ENCODE data around the gene ABHD1.

Gene ABHD1

DNA sequence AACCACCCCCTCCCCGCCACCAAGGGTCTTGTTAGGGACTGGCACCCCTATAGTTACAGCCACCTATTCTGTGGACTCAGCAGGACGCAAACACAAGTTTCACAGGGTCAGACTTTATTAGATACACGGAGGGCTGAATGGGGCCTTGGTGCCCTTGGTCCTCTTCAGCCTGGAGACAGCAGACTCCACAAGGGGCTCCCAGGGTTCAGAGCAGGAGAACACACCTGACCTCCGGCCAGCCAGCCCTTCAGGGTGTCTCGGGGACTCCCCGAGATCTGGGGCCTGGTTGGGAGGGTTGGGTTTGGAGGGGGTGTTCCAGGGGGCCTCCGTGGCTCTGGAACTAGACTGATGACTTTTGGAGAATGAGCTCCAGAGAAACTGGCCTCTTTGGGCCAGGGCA lies 13.1 kb downstream of the ABHD1 start:
- DNase-seq (ENCODE audit: low read depth): no peak

DNA sequence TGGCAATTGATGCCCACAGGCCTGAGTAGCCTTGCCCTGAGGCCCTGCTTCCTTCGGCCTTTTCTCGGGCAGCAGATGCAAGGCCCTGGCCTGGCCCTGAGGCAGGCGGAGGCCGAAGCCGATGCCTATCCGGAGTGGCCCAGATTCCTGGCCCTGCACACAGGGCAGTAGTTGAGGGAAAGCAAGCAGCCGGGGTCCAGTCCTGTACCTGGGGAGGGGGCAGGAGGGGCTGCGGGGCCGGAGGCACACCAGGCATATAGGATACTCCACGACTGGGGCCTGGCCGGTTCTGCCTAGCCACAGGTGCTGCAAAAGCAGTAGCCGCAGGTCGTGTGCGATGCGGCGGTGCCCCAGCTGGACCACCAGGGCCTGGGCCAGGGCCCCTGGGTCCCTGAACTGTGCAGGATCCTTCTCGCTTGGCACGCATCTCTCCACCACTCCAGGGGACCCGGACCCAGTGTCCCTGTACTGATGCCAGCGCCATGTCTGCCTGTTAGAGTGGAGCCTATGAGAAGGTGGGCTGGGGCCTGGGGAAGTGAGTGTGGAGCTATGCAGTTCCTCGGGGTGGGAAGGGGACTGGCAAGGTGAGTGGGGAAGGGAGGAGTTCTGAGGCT lies 13.8 kb downstream of the ABHD1 start:
- no peak for DNase-seq (ENCODE audit: low read depth)

- DNase-seq (ENCODE audit: low read depth): no peak
Measured at GRCh38 chr2:27138111-27138510, 14.5 kb downstream of the ABHD1 start.

DNA sequence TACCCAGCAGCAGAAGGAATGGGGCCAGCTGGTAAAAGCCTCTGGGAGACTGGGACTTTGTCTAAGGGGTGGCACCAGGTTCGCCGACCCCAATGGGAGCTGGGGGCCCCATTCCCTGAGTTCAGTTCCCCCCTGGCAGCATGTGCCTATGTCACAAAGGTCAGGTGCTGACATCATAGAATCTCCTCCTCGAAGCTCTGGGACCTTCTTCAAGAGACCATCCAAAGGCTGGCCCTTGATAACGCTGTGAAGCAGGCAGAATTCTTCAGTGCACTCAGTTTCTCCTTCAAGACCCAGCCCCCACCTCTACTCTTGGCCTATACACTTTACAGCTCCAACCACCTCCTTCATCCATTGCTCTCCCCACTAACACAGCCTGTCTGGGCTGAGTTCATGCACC lies 15.7 kb downstream of the ABHD1 start, which contains the start of gene PRR30:
PRR30 (minus strand) TSS at position 101 of the 400 bp plus-strand sequence. CDS start 1,081 bp downstream, outside the sequence.
- DNase-seq (ENCODE audit: low read depth): no peak

DNA sequence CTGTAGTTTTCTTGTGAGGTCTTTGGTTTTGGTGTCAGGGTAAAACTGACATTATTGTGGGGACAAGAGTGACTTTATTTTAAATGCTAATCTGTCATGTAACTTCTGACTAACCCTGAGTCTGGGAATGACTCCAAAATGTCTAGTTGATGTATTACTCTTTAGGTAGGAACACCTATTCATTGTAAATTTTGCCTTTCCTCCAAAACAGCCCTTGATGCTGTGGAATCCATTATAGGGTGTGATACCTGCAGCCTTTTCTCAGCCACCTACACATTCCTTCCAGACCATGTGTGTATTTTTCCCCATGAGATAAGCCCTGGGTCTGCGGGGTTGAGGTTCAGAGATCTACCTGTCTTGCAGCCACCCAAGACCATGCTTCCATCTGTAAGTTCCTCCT lies 19.7 kb downstream of the ABHD1 start:
- DNase-seq (ENCODE audit: low read depth): no peak

DNA sequence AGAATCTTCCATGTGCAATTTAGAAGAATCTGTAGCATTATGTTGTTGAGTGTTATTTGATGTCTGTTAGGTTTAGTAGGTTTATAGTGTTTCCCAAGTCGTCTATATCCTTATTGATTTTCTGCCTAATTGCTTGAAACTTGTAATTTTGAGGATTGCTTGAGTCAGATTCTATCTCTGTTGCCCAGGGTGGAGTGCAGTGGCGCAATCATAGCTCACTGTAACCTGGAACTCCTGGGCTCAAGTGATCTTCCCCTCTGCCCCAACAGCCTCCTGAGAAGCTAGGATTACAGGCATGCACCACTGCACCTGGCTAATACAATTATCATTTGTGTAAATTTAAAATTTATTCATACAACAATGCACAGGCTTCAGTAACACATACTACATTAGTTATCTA lies 22.1 kb downstream of the ABHD1 start:
- DNase-seq (ENCODE audit: low read depth): no peak

GRCh38 chr2:27147935-27148334 lies 24.3 kb downstream of the ABHD1 start:
- no peak for DNase-seq (ENCODE audit: low read depth)

GRCh38 chr2:27148801-27149439 lies 25.3 kb downstream of the ABHD1 start, which contains the start of gene TCF23:
TCF23 (plus strand) TSS chr2:27149004; CDS start chr2:27149134, 130 bp downstream.
- DNase-seq (ENCODE audit: low read depth): no peak

- DNase-seq (ENCODE audit: low read depth): no peak
Measured at GRCh38 chr2:27149570-27150405, 26.2 kb downstream of the ABHD1 start.

DNA sequence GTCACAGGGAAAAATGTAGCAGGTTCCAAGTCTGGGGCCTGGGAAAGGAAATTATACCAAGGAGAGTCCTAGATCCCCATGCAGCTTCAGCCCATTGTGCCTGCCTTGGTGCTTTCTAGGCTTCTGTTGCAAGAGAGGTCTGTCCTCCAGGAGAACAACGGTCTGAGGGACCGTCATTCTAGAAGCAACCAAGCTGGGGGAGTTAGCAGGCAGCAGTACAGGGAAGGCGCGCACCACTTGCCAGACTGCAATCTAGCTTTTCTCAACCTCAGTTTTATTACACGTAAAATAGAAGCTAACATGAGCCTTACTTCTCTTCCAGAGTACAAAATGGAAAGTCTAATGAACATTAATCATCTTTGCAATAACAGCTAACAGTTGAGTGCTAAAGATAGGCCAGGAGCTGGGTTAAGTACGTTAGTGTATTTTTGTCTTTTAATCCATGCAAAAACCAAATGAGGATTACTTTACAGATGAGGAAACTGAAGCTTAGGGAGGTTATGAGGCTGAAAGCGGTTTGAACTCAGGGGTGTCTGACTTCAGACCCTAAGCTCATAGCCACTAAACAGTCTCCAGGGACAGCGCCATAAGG lies 27.1 kb downstream of the ABHD1 start:
- no peak for DNase-seq (ENCODE audit: low read depth)

- DNase-seq (ENCODE audit: low read depth): no peak
Measured at GRCh38 chr2:27152102-27152795, 28.6 kb downstream of the ABHD1 start.

- no peak for DNase-seq (ENCODE audit: low read depth)
Measured at GRCh38 chr2:27152796-27153464, 29.3 kb downstream of the ABHD1 start.

- DNase-seq (ENCODE audit: low read depth): no peak
Measured at GRCh38 chr2:27154488-27154887, 30.9 kb downstream of the ABHD1 start.

DNA sequence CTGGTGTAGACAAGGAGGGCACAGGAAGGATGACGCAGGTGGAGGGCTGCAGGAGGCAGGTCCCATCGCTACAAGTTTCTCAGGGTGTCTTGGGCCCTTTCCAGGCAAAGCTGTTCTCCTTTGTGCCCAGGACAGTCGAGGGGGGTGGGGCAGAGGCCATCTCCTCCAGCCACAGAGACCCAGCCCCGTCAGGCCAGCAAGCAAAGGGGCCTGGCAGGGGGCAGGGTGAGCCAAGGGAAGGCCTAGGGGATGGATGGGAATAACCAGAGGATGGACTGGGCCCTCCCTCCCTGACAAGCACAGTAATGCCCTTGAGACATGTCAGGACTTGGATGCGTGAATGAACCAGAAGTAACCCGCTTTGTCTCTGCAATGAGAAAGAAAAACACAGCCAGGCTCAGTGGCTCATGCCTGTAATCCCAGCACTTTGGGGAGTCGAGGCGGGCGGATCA lies 31.5 kb downstream of the ABHD1 start:
- DNase-seq (ENCODE audit: low read depth): no peak

DNA sequence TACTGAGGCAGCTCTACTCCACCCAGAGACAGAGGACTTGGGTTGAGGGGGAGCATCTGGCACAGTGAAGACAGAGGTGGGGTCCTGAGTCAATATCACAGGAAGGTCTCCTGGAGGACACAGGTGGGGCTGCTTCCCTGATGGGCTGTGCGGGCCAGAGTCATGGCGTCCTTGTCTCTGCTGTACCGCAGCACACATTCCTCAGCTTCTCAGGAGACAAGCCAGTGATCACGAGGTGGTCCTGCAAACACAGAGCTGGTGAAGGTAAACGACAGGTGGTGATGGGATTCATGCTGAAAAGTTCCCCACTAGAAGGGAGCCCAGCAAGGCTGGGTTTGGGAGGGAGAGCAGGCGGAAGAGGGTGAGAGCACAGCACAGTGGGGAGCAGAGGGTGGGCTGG lies 34.9 kb downstream of the ABHD1 start:
- DNase-seq (ENCODE audit: low read depth): no peak

DNA sequence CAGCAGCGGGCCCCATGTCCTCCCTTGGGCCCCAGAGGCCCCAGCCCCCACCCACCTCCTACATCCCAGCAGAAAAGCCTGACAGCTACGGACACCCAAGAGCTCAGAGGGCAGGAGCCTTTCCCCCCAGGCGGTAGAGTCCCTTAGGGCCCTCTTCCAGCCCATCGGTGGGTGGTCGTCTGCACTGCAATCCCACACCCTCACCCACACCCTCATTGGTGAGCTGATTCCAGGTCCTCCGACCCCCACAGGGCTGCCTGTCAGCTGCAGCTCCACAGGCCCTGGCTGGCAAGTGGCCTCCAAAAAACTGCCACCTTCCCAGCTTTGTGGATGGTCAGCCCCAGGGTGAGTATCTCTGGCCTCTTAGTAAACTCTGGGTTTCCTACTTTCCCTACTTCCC lies 35.7 kb downstream of the ABHD1 start:
- no peak for DNase-seq (ENCODE audit: low read depth)

- no peak for DNase-seq (ENCODE audit: low read depth)
Measured at GRCh38 chr2:27160191-27160590, 36.6 kb downstream of the ABHD1 start.

GRCh38 chr2:27162151-27163121 lies 38.8 kb downstream of the ABHD1 start:
- no peak for DNase-seq (ENCODE audit: low read depth)

- DNase-seq (ENCODE audit: low read depth): no peak
Measured at GRCh38 chr2:27164960-27165763, 41.5 kb downstream of the ABHD1 start.

Data from HS-27A (cell line).